Activated naive CD8-positive, alpha-beta T cell treated with anti-CD3 and anti-CD28 coated beads, Interleukin-2, amount 50 U/mL, for 16 hours (primary cell): ENCODE results near the gene MAP3K10.
"Not testable (repeated sequence)": the region's sequence is repeated elsewhere in the genome, so short reads cannot be mapped to it uniquely, and the experiment has no call there.

Experiments
- DNase-seq: peaks from one replicate; pipeline ENCODE4 v3.0.0-alpha.2; 2020; ENCODE audit warnings: low read depth, low spot score

Gene MAP3K10

GRCh38 chr19:40171293-40171692 is 19.9 kb upstream of the MAP3K10 start:
- DNase-seq = not testable (repeated sequence)

GRCh38 chr19:40174092-40174491 is 17.1 kb upstream of the MAP3K10 start:
- DNase-seq = no peak

- DNase-seq = no peak
Measured at GRCh38 chr19:40175820-40176219, 15.4 kb upstream of the MAP3K10 start.

GRCh38 chr19:40177286-40178070 is 13.7 kb upstream of the MAP3K10 start:
- DNase-seq = no peak

GRCh38 chr19:40178756-40179155 is 12.5 kb upstream of the MAP3K10 start:
- DNase-seq = no peak

- DNase-seq = no peak
Measured at GRCh38 chr19:40184273-40184672, 7.0 kb upstream of the MAP3K10 start.

GRCh38 chr19:40191836-40192646 is 815 bp downstream of the MAP3K10 start:
- no peak for DNase-seq

GRCh38 chr19:40192758-40193586 is 1.7 kb downstream of the MAP3K10 start:
- no peak for DNase-seq

- no peak for DNase-seq
Measured at GRCh38 chr19:40193587-40193849, 2.3 kb downstream of the MAP3K10 start.

GRCh38 chr19:40198272-40198990 is 7.2 kb downstream of the MAP3K10 start:
- DNase-seq = no peak

- no peak for DNase-seq
Measured at GRCh38 chr19:40200341-40201099, 9.3 kb downstream of the MAP3K10 start.

- no peak for DNase-seq
Measured at GRCh38 chr19:40204381-40204780, 13.2 kb downstream of the MAP3K10 start.

GRCh38 chr19:40205760-40206159 is 14.5 kb downstream of the MAP3K10 start:
- no peak for DNase-seq

GRCh38 chr19:40208602-40209001 is 17.4 kb downstream of the MAP3K10 start:
- no peak for DNase-seq

GRCh38 chr19:40210889-40211288 is 19.7 kb downstream of the MAP3K10 start:
- no peak for DNase-seq

GRCh38 chr19:40213251-40213829 is 22.1 kb downstream of the MAP3K10 start:
- no peak for DNase-seq

GRCh38 chr19:40213882-40214570 is 22.8 kb downstream of the MAP3K10 start:
- no peak for DNase-seq

- no peak for DNase-seq
Measured at GRCh38 chr19:40214936-40215335, 23.7 kb downstream of the MAP3K10 start.

- no peak for DNase-seq
Measured at GRCh38 chr19:40216013-40216776, 25.0 kb downstream of the MAP3K10 start.
